HepG2 (cell line): ENCODE measurements around the gene C14orf119. TPM values are rescaled to one million over a fixed set of nuclear protein-coding genes. Genes with fewer than 3 reads are reported as not detected.

ENCODE experiments used
- ATAC-seq: fragments of 200-7000 bp; cut with Tn5 transposase; 3 replicates; pipeline ENCODE4 v1.9.1; 2020; ENCODE audit warnings: mild to moderate bottlenecking, moderate library complexity
- BruUV-seq: library from RNA; stranded (reverse); fragments of 400-500 nt; replicated peaks from 2 replicates; lab custom pipeline; 2021; lab: Mats Ljungman, UMichigan
- CTCF ChIA-PET: fragments of 300-600 bp; formaldehyde crosslinking; extraction: SDS; loops from one replicate; lab custom pipeline; 2021; ENCODE audit warnings: low total read pairs, inconsistent platforms, low intra/inter-chr PET ratio; lab: Yijun Ruan, JAX
- POLR2A ChIA-PET: fragments of 350-600 bp; sonication (Branson Sonifier 250); formaldehyde crosslinking; loops from one replicate; lab custom pipeline; 2020; ENCODE audit warnings: antibody characterized with exemption, inconsistent platforms; lab: Yijun Ruan, JAX
- DNase-seq: peaks from one replicate; pipeline ENCODE4 v3.0.0-alpha.2; 2015; ENCODE audit warnings: low spot score
- FAIRE-seq: peaks from 3 replicates; lab custom pipeline; 2011; peaks lifted over from hg19 to GRCh38; lab: Jason Lieb, UNC
- H2AFZ ChIP-seq: one replicate; pipeline ENCODE4 v1.6.1; 2011; ENCODE audit warnings: low read length, inconsistent platforms
- H3K27ac ChIP-seq: fragments of 300-600 bp; 3 replicates; pipeline ENCODE4 v1.8.0; 2011; ENCODE audit warnings: mixed run types, mild to moderate bottlenecking, mixed read lengths, low read length, inconsistent platforms; ENCODE audit not compliant: insufficient read depth; ENCODE audit errors: extremely low read length
- H3K27me3 ChIP-seq, 2 experiments: fragments of 200-600 bp in 1 of 2; 2 replicates in 1 of 2; 3 replicates in 1 of 2; pipeline versions ENCODE4 v1.6.0 to v1.8.0; 2011; ENCODE audit warnings: low read length in 2 of 2, mild to moderate bottlenecking in 2 of 2, moderate library complexity in 2 of 2, inconsistent platforms in 1 of 2; ENCODE audit not compliant: insufficient read depth in 2 of 2, control insufficient read depth in 1 of 2
- H3K36me3 ChIP-seq, 2 experiments: fragments of 200-600 bp in 1 of 2; replicated peaks in 1 of 2; 2 replicates in 1 of 2; 3 replicates in 1 of 2; pipeline versions ENCODE4 v1.5.1 to v1.8.0; 2011; ENCODE audit warnings: low read length in 2 of 2, inconsistent platforms in 1 of 2; ENCODE audit not compliant: insufficient read depth in 2 of 2, control insufficient read depth in 1 of 2
- H3K4me1 ChIP-seq: 2 replicates; pipeline ENCODE4 v1.5.1; 2012; ENCODE audit warnings: low read length, inconsistent platforms; ENCODE audit not compliant: insufficient read depth
- H3K4me2 ChIP-seq: 2 replicates; pipeline ENCODE4 v1.6.0; 2011; ENCODE audit warnings: low read depth, low read length, inconsistent platforms
- H3K4me3 ChIP-seq, 3 experiments: fragments of 200-600 bp in 1 of 3; sonication (generic), shearing (Covaris generic) in 1 of 3; replicated peaks in 1 of 3; 2 replicates each; pipeline ENCODE4 v1.5.1; 2011 to 2016; ENCODE audit warnings: low read length in 3 of 3, inconsistent platforms in 2 of 3, low read depth in 2 of 3, mild to moderate bottlenecking in 2 of 3, control low read depth in 1 of 3, mixed read lengths in 1 of 3; ENCODE audit not compliant: insufficient read depth in 1 of 3
- H3K79me2 ChIP-seq: one replicate; pipeline ENCODE4 v1.6.1; 2011; ENCODE audit warnings: low read length, inconsistent platforms; ENCODE audit not compliant: insufficient read depth
- H3K9ac ChIP-seq: 2 replicates; pipeline ENCODE4 v1.6.0; 2011; ENCODE audit warnings: mild to moderate bottlenecking, low read depth, low read length, inconsistent platforms; ENCODE audit not compliant: insufficient read depth
- H3K9me3 ChIP-seq: 2 replicates; pipeline ENCODE4 v1.5.1; 2012; ENCODE audit warnings: mild to moderate bottlenecking, low read length
- H4K20me1 ChIP-seq: 2 replicates; pipeline ENCODE4 v1.6.0; 2011; ENCODE audit warnings: inconsistent platforms, mild to moderate bottlenecking, low read length, moderate library complexity; ENCODE audit not compliant: insufficient read depth
- EHMT2 ChIP-seq: fragments of 200-600 bp; sonication (generic); IDR thresholded peaks from 2 replicates; pipeline ENCODE4 v1.7.0; 2017; ENCODE audit warnings: antibody characterized with exemption, low read depth, low read length, borderline replicate concordance
- ESRRA ChIP-seq: sonication (generic); formaldehyde crosslinking; IDR thresholded peaks from 2 replicates; pipeline ENCODE4 v1.5.1; 2020; ENCODE audit warnings: mild to moderate bottlenecking, low read depth, missing genetic modification reagents
- HES4 ChIP-seq: sonication (generic); formaldehyde crosslinking; IDR thresholded peaks from 2 replicates; pipeline ENCODE4 v1.9.0; 2021; ENCODE audit warnings: mild to moderate bottlenecking, missing genetic modification reagents, borderline replicate concordance
- HNF4A ChIP-seq: sonication (generic); formaldehyde crosslinking; IDR thresholded peaks from 2 replicates; pipeline ENCODE4 v1.4.0; 2020; ENCODE audit warnings: missing genetic modification reagents
- NRL ChIP-seq: sonication (generic); formaldehyde crosslinking; IDR thresholded peaks from 2 replicates; pipeline ENCODE4 v1.5.0; 2020; ENCODE audit warnings: missing genetic modification reagents, mild to moderate bottlenecking, moderate library complexity, borderline replicate concordance
- SOX6 ChIP-seq, 2 experiments: fragments of 450-650 bp in 1 of 2; sonication (generic) in 1 of 2; formaldehyde crosslinking in 1 of 2; IDR thresholded peaks; 2 replicates each; pipeline versions ENCODE4 v1.4.0 to v1.6.1; 2017 to 2020; ENCODE audit warnings: antibody characterized with exemption in 1 of 2, mild to moderate bottlenecking in 1 of 2, missing genetic modification reagents in 1 of 2
- TBX2 ChIP-seq: sonication (generic); formaldehyde crosslinking; IDR thresholded peaks from 2 replicates; pipeline ENCODE4 v1.5.0; 2020; ENCODE audit warnings: missing genetic modification reagents, mild to moderate bottlenecking, borderline replicate concordance
- ZNF605 ChIP-seq: sonication (generic); formaldehyde crosslinking; IDR thresholded peaks from 2 replicates; pipeline ENCODE4 v1.8.0; 2022; ENCODE audit warnings: mild to moderate bottlenecking, missing genetic modification reagents
- ZNF75D ChIP-seq: sonication (generic); formaldehyde crosslinking; IDR thresholded peaks from 2 replicates; pipeline ENCODE4 v1.8.1; 2023; ENCODE audit warnings: missing genetic modification reagents, mild to moderate bottlenecking, borderline replicate concordance
- WGBS: methylation state at CpG from one replicate; pipeline ENCODE4 v1.1.6; 2017; ENCODE audit warnings: low lambda C conversion rate; 5-methylcytosine and 5-hydroxymethylcytosine counted together
- in situ Hi-C: cut with HindIII; loops from 2 replicates; pipeline ENCODE4 v1.10.0; 2017; ENCODE audit warnings: low pct_unique_long_range_greater_than_20kb; ENCODE audit not compliant: extremely low pct_ligation_motif_present
- intact Hi-C: fragments of 100-400 bp; cut with micrococcal nuclease; formaldehyde crosslinking; loops from one replicate; pipeline ENCODE4 v1.10.0; 2022; ENCODE audit not compliant: unreplicated experiment
- polyA plus RNA-seq, 8 experiments: library from polyadenylated mRNA; depleted of rRNA in 3 of 8; stranded (reverse) in 7 of 8; unstranded in 1 of 8; fragments of >200 nt; fragmentation: Illumina TruSeq in 4 of 8; extraction: Trizol in 4 of 8; gene quantifications; 2 replicates each; pipeline versions ENCODE4 v1.2.1 to v1.2.3, GENCODE V29; 2011 to 2016; ENCODE audit warnings: low read depth in 4 of 8, missing spikeins in 1 of 8, mixed read lengths in 1 of 8; ENCODE audit not compliant: insufficient read depth in 1 of 8
- total RNA-seq, 5 experiments: library from RNA; depleted of rRNA; stranded (reverse); fragments of >200 nt; fragmentation: Illumina TruSeq; extraction: Trizol; gene quantifications; 2 replicates each; pipeline ENCODE4 v1.2.3, GENCODE V29; 2016; ENCODE audit warnings: low read depth in 1 of 5

C14orf119 gene
- total and polyA plus RNA-seq, 2 of the 13 experiments (the other 11 are each of a cell fraction or from before 2014, with no cell fraction given), result 117 to 206 TPM

GRCh38 chr14:23114120-23114458 is 18.8 kb downstream of the C14orf119 start:
- peak; percentile 7 for ATAC-seq
- peak; percentile 51; the same call in 1 of the 2 replicates for TF ChIP-seq ZNF605 (CRISPR knock-in tag)
- TF ChIP-seq TBX2, result 0 out of 2 replicates have a peak, but pooled peaks have one; percentile 5
- no peak for TF ChIP-seq SOX6 (IDR thresholded peaks at IDR 0.05)
- no peak for TF ChIP-seq SOX6 (CRISPR knock-in tag; IDR thresholded peaks at IDR 0.05)
- TF ChIP-seq EHMT2, result no peak
- 0 out of 2 replicates have a peak, but pooled peaks have one; percentile 7 for TF ChIP-seq NRL (CRISPR knock-in tag)
- 0 out of 2 replicates have a peak, but pooled peaks have one; percentile 8 for TF ChIP-seq HNF4A (CRISPR knock-in tag)
- no peak for TF ChIP-seq HES4 (CRISPR knock-in tag)
- 0 out of 2 replicates have a peak, but pooled peaks have one; percentile 30 for TF ChIP-seq ZNF75D (CRISPR knock-in tag)
- TF ChIP-seq ESRRA (CRISPR knock-in tag), result 0 out of 2 replicates have a peak, but pooled peaks have one; percentile 16
- intact Hi-C loops, result no loop called here
- Histone ChIP-seq H3K79me2 (no peaks in the 10 kb centered on the region), H3K9ac (no peak overlapping the region), H4K20me1 (no peaks in the 10 kb centered on the region), H3K27me3 (peaks cover 49 to 94% of the 10 kb centered on the region in 2 experiments), H3K4me2 (peak overlapping the region; percentile 64), H3K27ac (no peak overlapping the region), H3K4me1 (peaks cover 38% of the 10 kb centered on the region), H3K4me3 (peak overlapping the region in 2 of 3 experiments; percentile 4 to 42; a peak in 2 of 6 replicates), H3K9me3 (no peaks in the 10 kb centered on the region), H3K36me3 (no peaks in the 10 kb centered on the region), H2AFZ (peak overlapping the region; percentile 59)
- FAIRE-seq, result no peak
- BruUV-seq, result no TSS peak
- in situ Hi-C loops, result no loop called here
- WGBS, result under 1% methylated on average over 5 of the region's 5 CpGs
- CTCF ChIA-PET, result no interaction called here
- DNase-seq, result no peak
- POLR2A ChIA-PET, result interaction anchor here (1.0 to 6.6 kb wide), 4 partner anchors 16 to 207 kb away, joined by 3 to 66 read pairs (median 6); partner anchors contain the start of genes ACIN1, C14orf119 and PABPN1
